Bronchial epithelial cell (primary cell): ENCODE data around the gene MT1X. TPM values are rescaled to one million over a fixed set of nuclear protein-coding genes. Genes with fewer than 3 reads are reported as not detected.
A peak's percentile ranks its signal among the peaks of the same experiment; 100 is the strongest.

ENCODE experiments used
- DNase-seq: peaks from one replicate; pipeline ENCODE4 v3.0.0-alpha.2; 2010; ENCODE audit warnings: low read depth
- FAIRE-seq: peaks from 2 replicates; lab custom pipeline; 2011; peaks lifted over from hg19 to GRCh38; lab: Jason Lieb, UNC
- H3K27me3 ChIP-seq: 2 replicates; pipeline ENCODE4 v1.5.1; 2011; ENCODE audit warnings: low read length; ENCODE audit not compliant: control insufficient read depth, insufficient read depth
- H3K36me3 ChIP-seq: 2 replicates; pipeline ENCODE4 v1.5.1; 2011; ENCODE audit warnings: low read length; ENCODE audit not compliant: control insufficient read depth, insufficient read depth
- H3K4me3 ChIP-seq: 2 replicates; pipeline ENCODE4 v1.5.1; 2011; ENCODE audit warnings: mild to moderate bottlenecking, low read depth, low read length, control low read depth
- total RNA-seq: library from RNA; depleted of rRNA; stranded (reverse); fragments of >200 nt; gene quantifications from 2 replicates; pipeline ENCODE4 v1.2.1, GENCODE V29; 2014
- TF ChIP-seq, protein P1 (sequence below): IDR thresholded peaks from 2 replicates; pipeline ENCODE4 v1.5.1; 2011; ENCODE audit warnings: mild to moderate bottlenecking, moderate library complexity, low read length, control low read depth, inconsistent platforms; ENCODE audit not compliant: insufficient read depth, severe bottlenecking

Gene MT1X
- total RNA-seq, 1 donor from 2014 or later, result 212 TPM

DNA sequence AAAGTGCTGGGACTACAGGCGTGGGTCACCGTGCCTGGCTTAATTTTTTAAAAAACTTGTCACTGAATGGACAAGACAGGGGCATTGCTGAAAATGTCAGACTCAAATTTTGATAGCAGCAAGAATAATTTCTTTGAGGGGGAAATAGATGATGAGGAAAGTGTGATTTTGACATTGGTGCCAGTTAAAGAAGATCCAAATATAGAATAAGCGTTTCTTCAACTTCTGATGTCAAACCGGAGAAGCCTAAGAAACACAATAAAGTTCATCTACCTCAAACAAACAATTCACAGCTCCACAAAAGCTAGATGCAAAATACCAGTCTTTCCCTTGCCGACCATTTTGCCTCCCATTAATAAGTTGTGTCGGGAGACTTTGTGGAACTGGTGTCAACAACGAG lies 4.5 kb downstream of the MT1X start:
- Histone ChIP-seq H3K36me3 (peaks cover 9% of the 10 kb centered on the region), H3K4me3 (no peak overlapping the region), H3K27me3 (no peaks in the 10 kb centered on the region)
- TF ChIP-seq, protein P1, sequence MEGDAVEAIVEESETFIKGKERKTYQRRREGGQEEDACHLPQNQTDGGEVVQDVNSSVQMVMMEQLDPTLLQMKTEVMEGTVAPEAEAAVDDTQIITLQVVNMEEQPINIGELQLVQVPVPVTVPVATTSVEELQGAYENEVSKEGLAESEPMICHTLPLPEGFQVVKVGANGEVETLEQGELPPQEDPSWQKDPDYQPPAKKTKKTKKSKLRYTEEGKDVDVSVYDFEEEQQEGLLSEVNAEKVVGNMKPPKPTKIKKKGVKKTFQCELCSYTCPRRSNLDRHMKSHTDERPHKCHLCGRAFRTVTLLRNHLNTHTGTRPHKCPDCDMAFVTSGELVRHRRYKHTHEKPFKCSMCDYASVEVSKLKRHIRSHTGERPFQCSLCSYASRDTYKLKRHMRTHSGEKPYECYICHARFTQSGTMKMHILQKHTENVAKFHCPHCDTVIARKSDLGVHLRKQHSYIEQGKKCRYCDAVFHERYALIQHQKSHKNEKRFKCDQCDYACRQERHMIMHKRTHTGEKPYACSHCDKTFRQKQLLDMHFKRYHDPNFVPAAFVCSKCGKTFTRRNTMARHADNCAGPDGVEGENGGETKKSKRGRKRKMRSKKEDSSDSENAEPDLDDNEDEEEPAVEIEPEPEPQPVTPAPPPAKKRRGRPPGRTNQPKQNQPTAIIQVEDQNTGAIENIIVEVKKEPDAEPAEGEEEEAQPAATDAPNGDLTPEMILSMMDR, result no peak
- no peak for DNase-seq
- FAIRE-seq, result no peak

DNA sequence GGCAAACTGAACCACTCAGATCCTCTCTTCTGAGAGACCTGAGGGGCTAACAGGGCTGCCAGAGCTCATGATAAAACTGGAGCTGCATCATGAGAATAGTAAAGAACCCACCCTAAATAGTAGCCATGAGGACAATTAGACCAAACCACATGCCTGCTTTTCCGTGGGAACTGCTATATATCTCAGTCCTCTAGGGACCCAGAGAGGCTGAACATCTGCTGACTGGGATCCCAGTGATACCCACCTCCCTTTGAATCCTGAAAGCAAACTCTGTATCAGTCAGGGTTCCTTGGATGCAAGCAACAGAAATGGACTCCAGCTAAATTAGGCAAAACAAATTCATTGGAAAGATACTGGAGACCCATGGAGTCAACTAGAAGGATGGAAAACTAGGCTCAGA lies 6.5 kb downstream of the MT1X start:
- TF ChIP-seq, protein P1, result no peak
- Histone ChIP-seq H3K4me3 (no peak overlapping the region), H3K36me3 (peaks cover 1% of the 10 kb centered on the region), H3K27me3 (no peaks in the 10 kb centered on the region)
- no peak for DNase-seq
- no peak for FAIRE-seq

DNA sequence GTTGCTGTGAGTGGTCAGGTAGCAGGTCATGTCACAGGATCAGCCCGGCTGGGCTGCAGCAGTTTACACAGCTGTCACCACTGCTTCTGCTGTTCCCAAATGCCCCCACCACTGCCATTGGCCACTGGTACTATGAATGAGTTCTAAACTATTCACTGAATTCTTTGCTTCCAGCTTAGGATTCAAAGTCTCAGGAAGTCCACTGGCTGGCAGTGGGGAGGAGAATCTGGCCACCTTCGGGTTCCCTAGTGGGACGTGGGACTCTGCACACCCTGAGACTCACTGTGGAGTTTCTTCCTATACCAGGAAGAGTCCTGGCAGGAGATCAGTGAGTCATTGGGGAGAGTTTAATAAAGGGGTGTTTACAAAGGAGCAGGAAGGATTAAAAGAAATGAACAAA lies 6.9 kb downstream of the MT1X start:
- TF ChIP-seq, protein P1, result no peak
- FAIRE-seq, result peak; percentile 62
- DNase-seq, result peak; percentile 74
- H3K27me3 ChIP-seq, result no peaks in the 10 kb centered on the region
- no peak overlapping the region for H3K4me3 ChIP-seq
- H3K36me3 ChIP-seq, result peaks cover 1% of the 10 kb centered on the region

DNA sequence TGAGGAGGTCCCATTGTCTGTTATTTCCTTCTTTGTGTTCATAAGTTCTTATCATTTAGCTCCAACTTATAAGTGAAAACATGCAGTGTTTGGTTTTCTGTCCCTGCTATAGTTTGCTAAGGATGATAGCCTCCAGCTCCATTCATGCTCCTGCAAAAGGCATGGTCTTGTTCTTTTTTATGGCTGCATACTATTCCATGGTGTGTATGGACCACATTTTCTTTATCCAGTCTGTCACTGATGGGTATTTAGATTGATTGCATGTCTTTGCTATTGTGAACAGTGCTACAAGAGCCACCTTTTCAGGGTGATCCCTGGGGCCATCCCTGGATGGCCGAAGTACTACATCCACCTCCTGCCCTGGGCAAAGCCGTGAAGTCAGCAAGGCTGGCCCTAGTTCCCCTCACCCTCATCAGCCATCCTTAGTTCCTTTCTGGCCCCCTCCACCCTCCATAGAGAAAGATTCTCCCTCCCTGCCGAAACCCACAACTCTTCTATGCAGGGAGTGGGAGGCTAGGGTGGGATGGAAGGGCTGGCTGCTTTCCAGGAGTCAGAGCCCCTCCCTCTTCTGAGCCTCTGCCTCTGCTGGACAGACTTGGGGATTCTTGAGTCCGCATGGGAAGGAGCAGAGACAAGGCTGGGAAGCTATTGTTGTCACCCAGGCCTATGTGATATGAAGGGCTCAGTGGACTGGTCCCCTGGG lies 8.3 kb downstream of the MT1X start:
- H3K4me3 ChIP-seq, result no peak overlapping the region
- no peak for DNase-seq
- H3K36me3 ChIP-seq, result peaks cover 1% of the 10 kb centered on the region
- peak; percentile 55 for FAIRE-seq
- H3K27me3 ChIP-seq, result no peaks in the 10 kb centered on the region
- TF ChIP-seq, protein P1, result no peak

DNA sequence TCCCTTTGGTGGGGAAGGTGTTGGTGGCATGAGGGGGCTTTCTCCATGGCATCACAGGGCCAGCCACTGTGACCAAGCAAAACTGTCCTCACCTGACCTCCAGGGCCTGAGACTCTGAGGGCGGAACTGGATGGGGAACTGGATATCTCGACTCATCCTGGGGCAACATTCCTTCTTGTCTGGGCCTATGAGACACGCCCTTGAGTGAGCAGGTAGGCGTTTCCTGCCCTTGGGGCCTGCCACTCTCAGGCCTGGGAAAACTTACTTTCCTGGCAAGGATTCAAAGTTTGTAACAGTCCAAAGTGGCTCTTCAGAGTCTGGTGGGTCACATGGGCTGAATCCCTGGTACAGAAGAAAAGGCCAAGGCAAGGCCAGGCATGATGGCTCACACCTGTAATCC lies 9.6 kb downstream of the MT1X start:
- Histone ChIP-seq H3K36me3 (no peaks in the 10 kb centered on the region), H3K27me3 (no peaks in the 10 kb centered on the region), H3K4me3 (no peak overlapping the region)
- FAIRE-seq (peak; percentile 98), DNase-seq (peak; percentile 100)
- TF ChIP-seq, protein P1, result no peak

DNA sequence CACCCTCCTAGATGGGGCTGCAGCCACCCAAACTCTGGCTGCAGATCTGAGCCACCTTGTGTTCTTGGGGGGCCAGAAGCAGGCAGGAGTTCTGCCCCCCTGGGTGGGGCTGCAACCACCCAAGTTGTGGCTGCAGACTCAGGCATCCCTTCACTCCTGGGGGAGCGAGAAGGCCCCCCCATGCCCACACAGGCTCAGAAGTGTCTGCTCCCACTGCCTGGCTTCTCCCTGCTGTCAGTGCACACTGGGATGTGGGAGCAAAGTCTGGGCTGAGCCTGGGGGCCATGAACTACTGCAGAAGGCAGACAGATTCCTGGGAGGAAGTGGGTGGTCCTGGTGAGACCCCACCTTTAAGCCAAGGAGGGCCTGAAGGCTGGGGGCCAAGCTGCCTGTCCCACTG lies 13.0 kb downstream of the MT1X start:
- TF ChIP-seq, protein P1, result no peak
- FAIRE-seq (no peak), DNase-seq (no peak)
- H3K4me3 ChIP-seq, result no peak overlapping the region
- H3K36me3 ChIP-seq, result no peaks in the 10 kb centered on the region
- no peaks in the 10 kb centered on the region for H3K27me3 ChIP-seq
